HG03066 (cell line): ENCODE results near the gene MYBPH.

Source experiments
- ATAC-seq: cut with Tn5 transposase; IDR thresholded peaks from one replicate; pipeline ENCODE4 v1.9.1; 2021; ENCODE audit warnings: low read depth; ENCODE audit not compliant: unreplicated experiment

MYBPH gene

GRCh38 chr1:203175237-203175826 lies at the start of gene MYBPH:
Gene MYBPH (minus strand): TSS chr1:203175826. CDS start chr1:203175755, 71 bp downstream.
- no peak for ATAC-seq

DNA sequence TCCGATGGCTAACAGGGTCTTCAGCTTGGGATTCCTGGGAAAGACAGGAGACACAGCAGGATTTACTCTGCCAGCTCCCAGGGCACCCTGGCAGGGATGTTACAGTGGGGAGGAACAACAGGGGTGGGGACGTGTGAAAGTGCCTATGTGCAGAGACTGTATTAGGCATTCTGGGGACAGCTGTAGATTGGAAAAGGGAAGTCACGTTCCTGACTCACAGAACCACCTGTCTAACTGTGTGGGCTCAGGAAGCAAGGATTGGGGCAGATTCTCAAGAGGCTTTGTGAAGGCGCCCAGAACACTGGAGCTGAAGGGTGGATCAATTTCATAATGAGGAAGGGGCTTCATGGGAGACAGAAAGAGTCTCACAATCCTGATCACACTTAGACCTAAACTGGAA lies 49.4 kb upstream of the MYBPH start:
- ATAC-seq, result no peak

DNA sequence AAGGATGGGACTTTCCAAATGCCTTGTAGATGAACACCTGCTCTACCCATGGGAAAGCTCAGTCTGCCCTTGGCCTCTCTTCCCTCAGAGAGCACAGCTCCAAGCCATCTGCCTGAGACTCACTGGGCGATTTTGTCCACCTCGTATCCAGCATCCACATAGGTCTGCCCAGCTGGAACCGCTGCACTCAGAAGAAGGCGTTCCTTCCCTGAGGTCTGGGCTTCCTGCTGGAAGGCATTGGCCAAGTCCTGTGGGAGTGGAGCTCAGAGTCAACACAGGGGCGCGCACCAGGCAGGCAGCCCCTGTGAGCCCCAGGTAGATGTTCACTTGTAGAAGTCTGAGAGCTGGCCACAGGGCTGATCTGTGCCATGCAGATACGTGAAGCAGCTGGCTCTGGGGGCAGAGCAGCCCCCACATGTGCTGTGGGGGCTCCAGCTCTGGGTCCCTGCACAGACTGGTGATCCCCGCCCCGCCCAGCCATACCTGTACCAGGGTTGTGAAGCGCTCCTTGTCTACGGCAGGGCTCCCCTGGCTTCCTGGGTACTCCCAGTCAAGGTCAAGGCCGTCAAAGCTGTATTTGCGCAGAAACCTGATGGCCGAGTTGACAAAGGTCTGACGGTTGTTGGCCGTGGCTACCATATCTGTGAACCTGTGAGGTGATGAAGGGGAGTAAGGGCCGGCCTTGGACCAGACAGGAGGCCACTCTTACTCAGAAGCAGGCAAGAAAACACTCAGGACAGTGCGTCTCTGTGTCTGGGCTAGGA lies 47.6 kb upstream of the MYBPH start:
- no peak for ATAC-seq

DNA sequence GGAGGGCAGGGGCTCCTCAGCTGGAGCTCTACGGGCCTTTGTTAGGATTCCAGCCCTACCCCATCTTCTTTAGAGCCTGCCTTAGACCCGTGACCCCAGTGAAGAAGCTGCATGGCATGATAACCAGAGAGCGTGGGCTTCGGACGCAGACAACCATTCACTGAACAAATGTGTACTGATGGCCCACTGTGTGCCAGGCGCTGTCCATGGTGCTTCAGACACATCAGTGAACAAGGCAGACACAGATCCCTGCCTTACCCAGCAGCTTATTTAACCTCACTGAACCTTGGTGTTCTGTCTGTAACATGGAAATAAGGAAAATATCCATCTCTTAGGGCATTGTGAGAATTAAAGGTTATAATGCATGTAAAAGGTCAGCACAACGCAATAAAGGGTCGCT lies 44.3 kb upstream of the MYBPH start:
- no peak for ATAC-seq

- no peak for ATAC-seq
These were observed 43.5 kb upstream of the MYBPH start for GRCh38 chr1:203219171-203219570.

DNA sequence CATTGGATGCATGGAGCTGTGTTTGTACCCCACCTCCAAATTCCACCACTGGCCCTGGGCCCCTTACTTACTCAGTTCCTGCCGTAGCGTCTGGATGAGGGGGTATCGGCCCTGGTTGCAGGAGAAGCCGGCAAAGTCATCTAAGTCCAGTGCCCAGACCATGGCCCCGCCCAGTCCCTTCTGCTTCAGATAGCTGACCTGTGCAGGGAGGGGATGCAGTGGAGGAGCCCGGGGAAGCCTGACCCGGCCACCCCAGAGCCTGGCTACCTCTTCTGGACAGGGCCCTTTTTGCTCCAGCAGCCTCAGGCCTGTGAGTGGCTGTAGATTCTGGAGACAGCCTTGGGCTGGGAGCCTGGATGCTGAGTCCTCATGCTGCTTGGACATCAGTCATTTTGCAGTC lies 42.0 kb upstream of the MYBPH start:
- ATAC-seq, result no peak

DNA sequence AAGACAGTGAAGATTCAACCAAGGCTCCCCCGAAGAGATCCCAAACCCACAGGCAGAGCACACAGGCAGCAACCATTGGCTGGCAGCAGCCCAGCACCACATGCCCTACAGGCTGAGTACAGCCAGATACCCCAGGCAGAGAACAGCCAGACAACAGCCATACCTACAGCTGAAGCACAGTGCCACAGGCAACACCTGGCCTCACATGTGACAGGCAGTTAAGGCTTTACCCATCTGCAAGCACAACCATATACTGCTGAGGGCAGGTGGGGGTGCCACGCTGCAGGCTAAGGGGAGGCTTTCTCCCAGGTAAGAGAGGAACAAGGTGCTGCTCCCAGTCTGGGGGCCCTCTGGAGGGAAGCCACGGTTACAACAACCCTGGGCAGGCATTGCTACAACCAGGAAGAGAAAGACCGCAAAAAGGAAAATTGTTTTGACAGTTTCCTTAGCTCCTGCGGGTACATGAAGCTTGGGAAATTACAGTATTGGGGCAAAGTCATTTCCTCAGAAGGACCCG lies 41.6 kb upstream of the MYBPH start:
- ATAC-seq, result no peak

DNA sequence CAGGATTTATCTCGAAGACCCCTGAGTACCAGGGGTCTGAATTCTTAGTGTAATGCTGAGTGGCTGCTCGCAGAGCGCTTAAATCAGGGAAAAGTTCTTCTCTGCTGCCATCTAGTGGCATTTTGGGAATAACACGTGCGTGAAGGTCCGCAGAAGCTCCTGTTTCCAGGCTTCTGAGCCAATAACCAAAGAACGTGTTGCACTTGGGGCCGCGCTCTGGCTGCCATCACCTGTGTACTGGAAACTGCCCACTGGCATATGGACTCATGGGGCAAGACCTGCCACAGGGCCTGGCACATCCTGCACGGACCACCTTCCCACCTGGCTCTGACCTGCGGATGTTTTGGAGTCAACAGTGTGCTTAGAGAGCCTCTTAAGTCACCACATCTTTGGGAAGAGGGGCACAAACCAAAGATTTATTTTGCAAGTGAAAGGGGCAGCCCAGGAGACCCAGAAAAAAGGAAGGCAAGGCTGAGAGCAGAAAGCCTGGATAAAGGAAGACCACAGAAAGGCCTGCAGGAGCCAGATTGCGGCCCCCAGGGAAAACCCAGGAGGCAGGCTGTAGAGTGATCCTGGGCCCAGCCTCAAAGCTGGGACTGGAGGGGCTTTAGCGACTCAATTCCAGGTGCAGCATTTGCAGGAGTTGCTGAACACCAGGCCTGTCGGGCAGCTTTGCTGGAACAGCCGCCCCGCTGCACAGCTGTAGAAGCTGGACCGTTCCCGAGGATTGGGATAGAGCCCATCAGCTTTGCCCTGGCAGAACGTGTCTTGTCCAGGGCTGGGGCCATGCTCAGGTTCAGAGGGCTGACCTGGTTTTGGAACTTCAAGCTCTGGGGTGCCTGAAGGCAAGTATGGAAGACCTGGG lies 40.9 kb upstream of the MYBPH start:
- ATAC-seq, result no peak

DNA sequence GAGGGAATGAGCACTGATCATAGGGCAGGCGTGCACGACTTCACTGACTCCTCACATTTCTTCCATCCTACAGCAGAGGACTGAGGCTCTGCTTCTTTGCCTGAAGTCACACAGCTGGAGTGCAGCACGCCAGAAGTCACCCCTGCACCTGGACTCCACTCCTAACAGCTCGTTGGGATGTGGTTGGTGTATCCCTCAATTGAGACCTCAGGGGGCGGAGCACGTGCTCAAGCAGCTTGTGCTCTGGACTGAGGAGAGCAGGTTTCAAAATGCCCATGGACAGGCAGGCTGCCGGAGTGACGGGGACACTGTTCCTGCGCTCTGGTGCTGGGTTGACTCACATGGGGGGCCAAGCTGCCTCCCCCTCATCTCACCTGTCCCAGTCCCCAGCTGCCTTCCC lies 39.9 kb upstream of the MYBPH start:
- ATAC-seq, result no peak

DNA sequence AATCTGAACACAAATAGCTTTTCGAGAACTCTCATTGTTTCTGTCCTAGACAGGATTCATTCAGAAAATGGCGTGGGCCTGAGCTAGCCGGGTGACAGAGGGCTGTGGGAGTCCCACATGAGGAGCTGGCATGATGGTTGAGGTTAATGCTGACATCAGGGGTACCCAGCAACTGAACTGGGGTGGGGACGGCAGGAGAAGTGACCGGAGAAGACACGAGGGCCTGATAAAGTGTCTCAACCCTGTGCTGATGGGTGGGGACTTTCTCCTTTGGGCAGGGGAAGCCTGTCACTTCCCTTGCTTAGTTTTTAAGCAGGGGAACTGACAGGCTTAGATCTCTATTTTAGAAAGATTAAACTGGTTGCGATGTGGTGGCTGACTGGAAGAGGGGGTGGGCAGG lies 39.2 kb upstream of the MYBPH start:
- ATAC-seq, result no peak

- no peak for ATAC-seq
These were observed 37.5 kb upstream of the MYBPH start for GRCh38 chr1:203213126-203213525.

GRCh38 chr1:203211812-203212211 lies 36.2 kb upstream of the MYBPH start:
- ATAC-seq, result no peak

DNA sequence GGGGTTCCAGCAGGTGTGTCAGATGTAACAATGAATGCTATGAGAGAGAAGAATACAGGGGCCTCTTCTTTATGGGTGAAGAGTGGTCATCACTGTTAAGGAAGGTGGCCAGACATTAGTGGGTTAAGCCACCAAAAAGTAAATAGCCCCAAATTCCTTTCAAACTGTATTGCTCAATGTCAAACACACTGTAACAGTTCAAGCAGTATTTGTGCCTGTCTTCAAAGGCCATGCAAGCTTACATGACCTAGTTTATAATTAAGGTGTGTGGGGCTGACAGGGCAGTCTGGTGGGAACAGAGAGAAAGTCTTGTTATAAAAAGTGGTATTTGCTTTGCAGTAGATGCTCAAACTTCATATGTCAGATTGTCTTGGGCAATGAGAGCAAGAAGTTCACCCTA lies 35.4 kb upstream of the MYBPH start:
- ATAC-seq, result no peak

DNA sequence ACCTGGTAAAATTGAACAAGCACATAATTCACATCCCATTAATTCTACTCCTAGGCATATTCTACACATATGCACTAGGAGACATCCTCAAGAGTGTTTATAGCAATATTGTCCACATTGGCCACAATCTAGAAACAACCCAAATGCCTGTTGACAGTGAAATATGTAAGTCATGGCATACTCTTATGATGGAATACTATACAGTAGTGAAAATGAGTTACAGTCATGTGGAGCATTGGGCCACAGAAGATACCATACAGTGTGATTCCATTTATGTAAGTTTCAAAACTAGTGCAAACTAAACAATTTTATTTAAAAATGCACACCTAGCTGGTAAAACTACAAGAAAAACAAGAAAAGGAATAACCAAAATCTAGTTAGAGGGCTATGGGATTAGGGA lies 34.7 kb upstream of the MYBPH start:
- no peak for ATAC-seq

- no peak for ATAC-seq
These were observed 32.6 kb upstream of the MYBPH start for GRCh38 chr1:203208181-203208580.

DNA sequence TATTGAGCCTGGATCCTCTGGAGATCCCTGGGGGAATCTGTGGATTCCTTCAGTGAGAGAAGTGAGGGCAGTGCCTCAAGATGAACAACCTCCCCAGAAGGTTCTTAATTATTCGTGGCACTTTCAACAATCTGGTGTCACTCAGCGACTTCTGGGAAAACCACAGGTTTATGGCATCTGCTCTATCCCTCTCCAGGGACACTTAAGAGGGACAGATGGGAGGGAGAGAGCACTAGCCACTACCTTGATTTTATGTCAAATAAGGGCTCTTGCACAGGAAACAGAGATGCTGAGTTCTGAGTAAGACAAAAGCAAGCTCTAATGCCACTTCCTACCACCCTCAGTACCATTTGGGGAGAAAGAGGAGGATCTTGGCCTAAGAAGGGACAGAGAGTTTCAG lies 32.1 kb upstream of the MYBPH start:
- ATAC-seq, result no peak

DNA sequence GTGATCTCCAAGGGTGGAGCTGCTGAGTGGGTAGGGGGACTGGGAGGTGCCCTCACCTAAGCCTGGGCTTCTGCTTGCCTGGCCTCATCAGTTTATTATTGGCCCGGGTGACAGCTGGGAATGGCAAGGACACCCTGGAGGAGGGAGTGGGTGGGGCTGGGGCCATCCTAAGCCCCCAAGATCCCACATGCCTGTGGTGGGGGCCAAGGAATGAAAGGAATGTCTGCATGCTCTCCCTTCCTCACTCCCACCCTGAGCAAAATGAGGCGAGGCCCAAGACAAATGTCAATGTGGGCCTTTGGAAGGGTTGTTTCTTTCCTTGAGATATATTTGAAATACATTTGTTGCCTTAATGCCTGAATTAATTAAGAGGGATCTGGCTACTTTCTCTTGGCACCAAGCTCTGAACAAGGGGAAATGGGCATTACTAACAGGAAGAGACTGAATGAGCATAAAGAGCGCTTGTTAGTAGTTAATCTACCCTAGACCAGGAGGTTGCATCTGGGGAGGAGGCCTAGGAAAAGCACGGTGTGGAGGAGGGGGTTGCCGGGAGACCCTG lies 30.6 kb upstream of the MYBPH start:
- ATAC-seq, result no peak

GRCh38 chr1:203204756-203205155 lies 29.1 kb upstream of the MYBPH start:
- no peak for ATAC-seq

DNA sequence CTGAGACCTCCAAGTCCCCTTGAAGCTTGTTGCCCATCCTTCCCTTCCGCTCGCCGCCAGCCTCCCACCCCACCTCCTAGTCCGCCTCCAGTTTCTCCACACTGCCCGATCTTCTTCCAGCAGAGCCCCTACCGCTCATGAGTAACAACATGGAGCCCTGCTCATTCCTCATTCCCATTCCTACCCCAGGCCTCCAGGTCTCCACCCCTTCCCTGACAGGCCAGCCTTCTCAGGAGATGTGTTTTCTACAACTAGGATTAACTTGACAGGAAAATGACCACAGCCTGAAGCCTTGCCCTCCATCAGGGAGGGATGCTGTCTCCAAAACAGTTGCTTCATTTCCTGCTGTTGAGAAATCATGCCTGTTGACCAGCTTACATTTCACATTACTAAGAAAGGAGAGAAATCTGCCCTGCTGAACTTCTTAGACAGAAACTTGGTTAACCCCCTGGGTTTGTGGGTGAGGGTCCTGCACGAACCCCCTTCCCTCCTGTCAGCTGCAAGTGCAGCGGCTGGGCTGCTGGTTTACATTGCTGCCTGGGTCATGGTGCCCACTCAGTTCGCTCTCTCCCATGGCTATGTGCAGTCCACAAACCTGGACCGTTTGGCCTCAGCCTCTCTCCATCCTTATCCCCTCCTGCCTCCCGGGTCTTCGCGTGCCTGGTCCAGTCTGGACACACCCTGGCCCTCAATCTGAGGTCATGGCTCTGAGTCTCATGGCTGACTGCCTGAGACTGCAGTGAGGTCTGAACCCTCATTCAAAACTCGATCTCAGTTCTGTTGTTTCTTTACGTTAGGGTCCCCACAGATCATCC lies 27.0 kb upstream of the MYBPH start:
- no peak for ATAC-seq

DNA sequence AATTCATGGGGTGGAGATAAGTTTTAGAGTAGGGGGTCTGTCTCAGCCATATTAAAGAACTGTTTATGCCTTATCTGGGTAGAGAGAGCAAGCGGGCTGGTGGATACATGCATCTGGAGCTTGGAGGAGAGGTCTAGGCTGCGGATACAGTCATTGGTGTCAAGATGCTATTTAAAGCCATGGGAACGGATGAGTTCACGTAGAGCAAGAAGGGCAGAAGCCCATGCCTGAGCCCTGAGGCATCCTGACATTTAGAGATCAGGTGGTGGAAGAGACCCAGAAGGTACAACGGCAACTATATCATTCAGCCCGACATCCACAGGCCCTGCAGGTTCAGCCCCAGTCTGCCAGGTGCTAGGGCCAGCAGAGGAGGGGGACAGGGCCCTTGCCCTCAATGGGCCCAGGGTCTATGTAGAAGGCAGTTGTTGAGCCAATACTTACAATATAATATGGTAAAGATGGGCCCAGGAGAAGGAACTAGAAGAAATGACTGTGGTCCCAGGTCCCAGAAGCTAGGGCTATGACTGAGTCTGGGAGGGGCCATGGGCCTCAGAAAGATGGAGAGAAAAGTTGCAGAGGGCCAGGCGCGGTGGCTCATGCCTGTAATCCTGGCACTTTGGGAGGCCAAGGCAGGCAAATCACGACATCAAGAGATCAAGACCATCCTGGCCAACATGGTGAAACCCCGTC lies 26.0 kb upstream of the MYBPH start:
- no peak for ATAC-seq
